ENCODE results near the gene FURIN.
"Not testable (repeated sequence)": the region's sequence is repeated elsewhere in the genome, so short reads cannot be mapped to it uniquely, and the experiment has no call there.

The FURIN gene

DNA sequence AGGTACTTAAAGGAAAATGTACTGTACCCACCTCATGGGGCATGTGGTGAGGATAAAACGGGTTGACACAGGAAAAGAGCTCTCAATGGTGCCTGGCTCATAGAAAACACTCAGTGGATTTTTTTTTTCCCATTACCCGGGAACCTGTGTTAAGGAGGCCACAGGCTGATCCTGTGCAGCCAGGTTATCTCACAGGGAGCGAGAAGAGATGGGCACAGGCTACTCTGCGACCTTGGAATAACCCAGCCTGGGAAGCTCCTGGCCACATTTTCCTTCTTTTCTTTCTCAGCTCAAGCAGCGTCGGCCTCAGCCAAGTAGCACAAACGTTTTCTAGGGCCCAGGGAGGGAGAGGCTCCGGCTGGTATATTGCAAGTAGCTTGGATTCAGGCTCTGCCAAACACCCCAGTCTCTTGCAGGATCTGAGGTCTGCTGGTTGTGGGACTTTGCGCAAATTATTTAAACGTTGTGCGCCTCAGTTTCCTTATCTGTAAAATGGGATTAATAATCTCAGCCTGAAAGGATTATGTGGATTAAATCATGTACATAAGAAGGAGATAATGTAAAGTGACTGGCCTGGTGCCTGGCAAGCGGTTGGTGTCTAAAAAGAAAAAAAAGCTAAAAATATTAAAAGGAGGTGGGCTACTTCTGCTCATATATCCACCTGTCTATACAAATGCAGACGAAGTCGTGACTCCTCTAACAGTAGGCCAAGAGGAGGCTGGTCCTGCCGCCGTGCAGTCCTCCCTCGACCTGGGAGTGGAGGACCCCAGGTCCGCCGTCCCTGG is 2.2 kb downstream of the FURIN start:
- DNase-seq (ENCODE audit: low read depth in 2 of 2), result no peak

DNA sequence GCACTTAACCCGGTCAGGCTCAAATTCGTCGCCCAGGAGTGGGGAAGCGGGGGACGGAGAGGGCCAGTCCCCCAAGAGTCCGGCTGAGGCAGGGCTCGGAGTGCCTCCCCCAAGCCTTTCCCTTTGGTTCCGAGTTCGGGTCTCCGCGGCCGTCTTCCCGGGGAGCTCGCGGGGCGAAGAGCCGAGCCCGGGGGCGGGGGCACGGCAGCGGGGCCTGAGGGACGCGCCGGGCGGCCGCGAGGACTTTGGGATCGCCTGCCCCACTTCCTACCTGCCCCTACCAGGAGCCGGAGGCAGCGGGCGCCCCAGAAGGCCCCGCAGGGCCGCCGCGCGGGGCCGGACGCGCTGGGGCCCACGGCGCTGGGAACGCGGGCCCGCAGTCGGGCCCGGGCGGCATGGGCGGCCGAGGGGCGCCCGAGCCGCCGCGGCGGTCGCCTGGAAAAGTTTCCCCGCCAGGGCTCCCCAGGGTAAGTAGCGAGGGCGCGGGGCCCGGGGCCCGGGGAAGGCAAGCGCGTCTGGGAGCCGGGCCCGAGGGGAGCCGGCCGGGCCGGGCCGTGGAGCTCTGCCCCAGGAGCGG is 2.8 kb downstream of the FURIN start:
- DNase-seq (ENCODE audit: low read depth in 2 of 2), result no peak

DNA sequence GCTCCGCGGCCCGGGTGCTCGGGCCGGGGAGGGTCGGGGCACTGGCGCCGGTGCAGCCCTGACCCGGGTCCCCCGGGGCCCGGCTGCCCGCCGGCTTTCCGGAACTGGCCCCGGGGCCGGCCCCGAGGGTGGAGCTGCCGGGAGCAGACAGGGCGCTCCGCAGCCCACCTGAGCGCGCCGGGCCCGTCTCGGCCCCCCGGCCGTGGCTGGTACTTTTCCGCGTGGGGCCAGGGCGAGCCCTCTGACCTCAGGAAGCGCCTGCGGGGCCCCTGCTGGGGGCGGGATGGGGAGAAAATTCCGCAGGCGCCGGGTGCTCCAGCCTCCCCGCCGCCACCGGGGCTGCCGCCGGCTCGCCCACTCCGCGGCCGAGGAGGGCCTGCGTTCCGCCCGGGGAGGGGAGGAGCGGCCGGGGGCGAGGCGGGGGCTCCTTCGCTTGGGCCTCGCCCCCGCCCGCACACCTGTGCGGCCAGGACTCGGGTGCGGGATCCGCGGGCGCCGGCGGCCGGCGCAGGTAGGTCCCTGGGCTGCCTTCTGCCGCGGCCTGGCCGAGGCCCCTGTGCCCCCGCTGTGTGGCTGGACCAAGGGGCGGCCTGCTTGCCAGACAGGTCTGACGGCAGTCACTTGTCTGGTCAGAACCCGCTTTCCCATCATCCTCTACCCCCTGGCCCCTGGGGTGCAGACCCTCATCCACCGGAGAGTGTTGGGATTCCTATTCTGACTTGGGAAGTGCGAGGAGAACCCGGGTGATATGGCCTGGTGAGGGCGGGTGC is 3.5 kb downstream of the FURIN start:
- no peak for DNase-seq (ENCODE audit: low read depth in 2 of 2)

DNA sequence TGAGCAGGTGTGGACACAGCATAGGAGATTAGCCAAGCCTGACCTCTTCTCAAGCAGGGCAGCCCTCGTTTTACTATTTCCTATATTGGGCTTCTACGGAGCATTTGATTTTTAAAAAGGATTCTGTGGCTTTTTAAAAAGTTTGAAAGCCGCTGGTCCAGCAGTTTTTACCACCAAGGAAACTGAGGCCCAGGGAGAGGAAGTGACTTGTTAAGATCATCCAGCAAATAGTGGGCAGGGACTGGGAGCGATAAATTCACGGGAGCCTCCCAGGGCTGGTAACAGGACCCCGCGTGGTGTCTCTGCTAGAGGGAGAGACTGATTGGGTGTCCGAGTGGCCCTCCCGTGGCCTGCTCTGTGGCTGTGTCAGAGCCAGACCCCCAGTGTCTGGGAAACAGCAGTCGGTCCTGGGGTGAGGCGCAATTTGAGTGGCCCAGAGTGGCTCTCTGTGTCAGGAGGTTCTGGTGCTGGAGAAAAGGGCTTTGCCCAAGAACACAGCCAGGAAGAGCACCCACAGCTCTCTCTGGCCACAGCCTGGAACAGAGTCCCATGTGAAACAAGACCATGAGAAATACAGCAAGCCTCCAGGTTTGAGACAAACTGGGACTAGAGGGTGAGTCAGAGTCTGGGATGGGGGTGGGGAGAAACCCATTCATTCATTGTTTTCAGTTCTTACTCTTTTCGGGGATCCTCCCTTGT is 4.2 kb downstream of the FURIN start:
- DNase-seq (ENCODE audit: low read depth in 2 of 2), result no peak

DNA sequence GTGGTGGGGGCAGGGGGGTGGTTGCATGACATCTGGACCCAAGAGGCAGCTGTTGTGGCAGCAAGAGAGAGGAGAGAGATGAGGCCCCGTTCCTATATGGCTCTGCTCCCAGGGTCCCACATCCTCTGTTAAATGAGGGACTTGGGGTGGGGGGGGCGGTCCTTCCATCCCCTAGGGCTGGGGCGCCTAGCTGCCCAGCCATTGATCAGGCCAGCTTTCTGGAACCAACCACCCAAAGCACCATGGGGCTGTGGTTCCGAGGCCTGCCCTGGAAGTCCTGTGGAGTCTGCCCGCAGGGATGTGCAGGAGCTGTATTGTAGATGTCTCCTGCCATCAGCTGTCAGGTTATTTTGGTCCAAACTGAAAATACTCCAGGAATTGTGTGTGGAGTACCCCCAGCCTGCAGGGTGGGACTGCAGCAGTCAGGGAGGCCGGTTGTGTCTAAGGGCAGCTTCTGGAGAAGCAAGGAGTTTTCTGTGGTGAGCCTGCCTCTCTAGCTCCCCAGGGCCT is 5.2 kb downstream of the FURIN start:
- DNase-seq (ENCODE audit: low read depth in 2 of 2), result no peak

DNA sequence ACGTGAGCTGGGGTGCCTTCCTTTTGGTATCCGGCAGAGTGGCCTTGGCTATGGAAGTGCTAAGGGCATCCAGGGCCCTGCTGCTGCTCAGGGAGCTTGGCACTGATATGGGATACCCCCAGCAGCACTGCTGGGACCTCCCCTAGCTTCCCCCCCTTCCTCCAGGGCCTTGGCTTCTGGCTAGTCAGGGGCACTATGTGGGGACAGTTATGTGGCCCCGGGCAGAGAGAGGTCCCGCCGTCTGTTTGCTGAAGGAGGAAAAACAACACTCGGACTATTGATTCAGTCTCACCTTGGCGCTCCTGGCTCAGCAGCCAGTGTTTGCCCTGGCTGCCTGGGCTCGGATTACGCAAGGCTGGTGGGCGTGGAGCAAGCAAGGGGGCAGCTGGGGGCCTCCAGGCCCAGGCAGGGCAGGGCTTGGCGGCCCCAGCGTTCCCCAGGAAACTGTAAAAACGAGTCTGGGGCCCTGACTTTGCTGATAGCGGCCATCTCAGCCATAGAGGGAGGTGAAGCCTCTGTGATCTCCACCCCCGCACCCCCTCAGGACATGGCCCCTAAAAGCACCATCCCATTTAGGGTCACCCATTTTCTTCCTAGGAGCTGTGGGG is 5.7 kb downstream of the FURIN start:
- DNase-seq (ENCODE audit: low read depth in 2 of 2), result no peak

DNA sequence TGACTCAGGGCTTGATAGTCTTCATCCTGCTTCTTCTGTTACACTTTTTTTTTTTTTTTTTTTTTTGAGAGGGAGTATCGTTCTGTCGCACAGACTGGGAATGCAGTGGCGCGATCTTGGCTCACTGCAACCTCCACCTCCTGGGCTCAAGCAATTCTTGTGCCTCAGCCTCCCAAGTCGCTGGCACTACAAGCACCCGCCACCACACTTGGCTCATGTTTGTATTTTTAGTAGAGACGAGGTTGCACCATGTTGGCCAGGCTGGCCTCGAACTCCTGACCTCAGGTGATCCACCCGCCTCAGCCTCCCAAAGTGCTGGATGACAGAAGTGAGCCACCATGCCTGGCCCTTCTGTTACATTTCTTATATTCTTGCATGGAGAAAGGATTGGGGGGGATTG is 6.6 kb downstream of the FURIN start:
- not testable (repeated sequence) for DNase-seq (ENCODE audit: low read depth in 2 of 2)

DNA sequence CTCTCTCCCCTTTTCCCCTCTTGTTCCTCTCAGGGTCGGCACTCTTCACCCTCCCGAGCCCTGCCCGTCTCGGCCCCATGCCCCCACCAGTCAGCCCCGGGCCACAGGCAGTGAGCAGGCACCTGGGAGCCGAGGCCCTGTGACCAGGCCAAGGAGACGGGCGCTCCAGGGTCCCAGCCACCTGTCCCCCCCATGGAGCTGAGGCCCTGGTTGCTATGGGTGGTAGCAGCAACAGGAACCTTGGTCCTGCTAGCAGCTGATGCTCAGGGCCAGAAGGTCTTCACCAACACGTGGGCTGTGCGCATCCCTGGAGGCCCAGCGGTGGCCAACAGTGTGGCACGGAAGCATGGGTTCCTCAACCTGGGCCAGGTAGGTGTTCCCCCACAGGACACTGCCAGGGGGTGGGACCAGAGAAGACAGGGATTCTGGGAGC is 7.2 kb downstream of the FURIN start:
- no peak for DNase-seq (ENCODE audit: low read depth in 2 of 2)

DNA sequence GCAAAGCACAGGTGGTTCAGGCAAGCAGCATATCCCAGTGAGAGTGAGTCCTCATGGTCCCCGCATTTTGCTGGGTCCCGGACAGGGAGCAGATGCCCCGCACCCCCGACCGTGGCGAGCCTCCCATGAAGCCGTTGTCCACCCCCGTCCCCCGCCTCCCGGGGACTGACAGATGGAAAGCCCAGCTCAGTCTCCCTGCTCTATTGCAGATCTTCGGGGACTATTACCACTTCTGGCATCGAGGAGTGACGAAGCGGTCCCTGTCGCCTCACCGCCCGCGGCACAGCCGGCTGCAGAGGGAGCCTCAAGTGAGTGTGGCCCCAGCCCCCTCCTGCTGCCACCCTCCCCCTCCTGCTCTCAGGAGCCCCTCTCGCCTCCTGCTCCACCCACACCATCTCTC is 7.7 kb downstream of the FURIN start:
- no peak for DNase-seq (ENCODE audit: low read depth in 2 of 2)

DNA sequence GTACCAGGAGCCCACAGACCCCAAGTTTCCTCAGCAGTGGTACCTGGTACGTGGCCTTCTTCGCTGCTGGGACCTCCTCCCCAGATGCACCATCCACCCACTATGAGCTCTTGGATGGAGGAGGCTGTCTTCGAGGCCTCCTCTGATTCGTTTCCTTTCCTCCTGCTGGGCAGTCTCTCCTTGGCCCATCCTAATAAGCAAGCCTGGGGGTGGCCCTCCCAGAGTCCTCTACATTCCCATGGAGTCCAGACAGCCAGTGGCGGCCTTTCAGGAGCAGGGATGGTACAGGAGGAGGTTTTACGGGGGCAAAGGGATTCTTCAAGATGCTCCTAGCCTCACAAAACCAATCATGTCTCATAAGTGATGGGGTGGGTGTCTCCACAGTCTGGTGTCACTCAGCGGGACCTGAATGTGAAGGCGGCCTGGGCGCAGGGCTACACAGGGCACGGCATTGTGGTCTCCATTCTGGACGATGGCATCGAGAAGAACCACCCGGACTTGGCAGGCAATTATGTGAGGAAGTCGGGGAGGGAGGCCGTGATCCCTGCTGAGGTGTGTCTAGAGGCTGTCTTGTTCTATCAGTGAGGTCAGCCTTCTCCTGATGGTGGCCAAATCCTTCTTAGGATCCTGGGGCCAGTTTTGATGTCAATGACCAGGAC is 8.3 kb downstream of the FURIN start:
- no peak for DNase-seq (ENCODE audit: low read depth in 2 of 2)

DNA sequence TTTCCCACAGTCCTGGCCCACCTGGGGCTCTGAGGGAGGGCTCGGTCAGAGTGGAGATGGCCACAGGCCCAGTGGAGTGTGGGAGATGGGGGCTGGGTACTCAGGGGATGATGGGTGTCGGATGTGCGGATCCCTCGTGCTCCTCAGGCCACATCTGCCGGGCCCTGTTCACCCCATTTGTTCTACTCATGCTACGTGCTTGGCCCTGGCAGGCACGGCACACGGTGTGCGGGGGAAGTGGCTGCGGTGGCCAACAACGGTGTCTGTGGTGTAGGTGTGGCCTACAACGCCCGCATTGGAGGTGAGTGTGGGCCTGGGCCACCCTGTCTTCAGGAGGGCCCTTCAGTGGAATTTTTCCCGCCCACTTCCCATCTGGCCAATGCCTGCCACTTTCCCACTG is 8.9 kb downstream of the FURIN start:
- DNase-seq (ENCODE audit: low read depth in 2 of 2), result no peak

DNA sequence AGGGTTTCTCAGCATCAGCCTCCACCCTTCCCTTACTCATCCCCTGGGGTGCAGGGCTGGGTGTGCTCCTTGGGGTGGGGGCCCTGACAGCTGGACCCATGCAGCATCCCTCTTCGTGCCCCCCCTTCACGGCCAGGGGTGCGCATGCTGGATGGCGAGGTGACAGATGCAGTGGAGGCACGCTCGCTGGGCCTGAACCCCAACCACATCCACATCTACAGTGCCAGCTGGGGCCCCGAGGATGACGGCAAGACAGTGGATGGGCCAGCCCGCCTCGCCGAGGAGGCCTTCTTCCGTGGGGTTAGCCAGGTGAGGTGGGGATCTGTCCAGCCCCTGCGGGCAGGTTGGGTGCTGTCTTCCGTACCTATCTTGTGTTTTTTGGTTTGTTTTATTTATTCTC is 9.6 kb downstream of the FURIN start:
- no peak for DNase-seq (ENCODE audit: low read depth in 2 of 2)

DNA sequence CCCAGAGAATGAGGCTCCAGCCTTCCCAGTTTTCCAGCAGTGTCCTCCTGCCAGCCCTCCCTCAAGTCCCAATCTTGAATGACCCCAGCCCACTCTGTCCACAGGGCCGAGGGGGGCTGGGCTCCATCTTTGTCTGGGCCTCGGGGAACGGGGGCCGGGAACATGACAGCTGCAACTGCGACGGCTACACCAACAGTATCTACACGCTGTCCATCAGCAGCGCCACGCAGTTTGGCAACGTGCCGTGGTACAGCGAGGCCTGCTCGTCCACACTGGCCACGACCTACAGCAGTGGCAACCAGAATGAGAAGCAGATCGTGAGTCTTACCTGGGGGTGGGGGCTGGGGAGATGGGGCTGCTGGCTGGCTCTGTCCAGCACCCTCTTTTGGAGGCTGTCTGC is 10.3 kb downstream of the FURIN start:
- no peak for DNase-seq (ENCODE audit: low read depth in 2 of 2)

DNA sequence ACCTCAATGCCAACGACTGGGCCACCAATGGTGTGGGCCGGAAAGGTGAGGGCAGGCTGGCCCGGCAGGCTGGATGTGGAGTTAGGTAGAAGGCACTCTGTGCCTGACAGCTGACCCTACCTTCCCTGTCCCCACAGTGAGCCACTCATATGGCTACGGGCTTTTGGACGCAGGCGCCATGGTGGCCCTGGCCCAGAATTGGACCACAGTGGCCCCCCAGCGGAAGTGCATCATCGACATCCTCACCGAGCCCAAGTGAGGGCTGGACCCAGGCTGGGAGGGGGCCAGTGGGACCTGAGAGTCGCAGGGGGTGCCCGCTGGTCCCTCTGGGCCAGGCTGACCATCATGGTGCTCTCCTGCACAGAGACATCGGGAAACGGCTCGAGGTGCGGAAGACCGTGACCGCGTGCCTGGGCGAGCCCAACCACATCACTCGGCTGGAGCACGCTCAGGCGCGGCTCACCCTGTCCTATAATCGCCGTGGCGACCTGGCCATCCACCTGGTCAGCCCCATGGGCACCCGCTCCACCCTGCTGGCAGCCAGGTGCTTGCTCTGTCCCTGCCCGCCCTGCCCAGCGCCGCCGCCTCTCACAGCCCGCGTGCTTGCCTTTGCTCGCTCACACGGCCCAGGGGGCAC is 11.5 kb downstream of the FURIN start:
- no peak for DNase-seq (ENCODE audit: low read depth in 2 of 2)

DNA sequence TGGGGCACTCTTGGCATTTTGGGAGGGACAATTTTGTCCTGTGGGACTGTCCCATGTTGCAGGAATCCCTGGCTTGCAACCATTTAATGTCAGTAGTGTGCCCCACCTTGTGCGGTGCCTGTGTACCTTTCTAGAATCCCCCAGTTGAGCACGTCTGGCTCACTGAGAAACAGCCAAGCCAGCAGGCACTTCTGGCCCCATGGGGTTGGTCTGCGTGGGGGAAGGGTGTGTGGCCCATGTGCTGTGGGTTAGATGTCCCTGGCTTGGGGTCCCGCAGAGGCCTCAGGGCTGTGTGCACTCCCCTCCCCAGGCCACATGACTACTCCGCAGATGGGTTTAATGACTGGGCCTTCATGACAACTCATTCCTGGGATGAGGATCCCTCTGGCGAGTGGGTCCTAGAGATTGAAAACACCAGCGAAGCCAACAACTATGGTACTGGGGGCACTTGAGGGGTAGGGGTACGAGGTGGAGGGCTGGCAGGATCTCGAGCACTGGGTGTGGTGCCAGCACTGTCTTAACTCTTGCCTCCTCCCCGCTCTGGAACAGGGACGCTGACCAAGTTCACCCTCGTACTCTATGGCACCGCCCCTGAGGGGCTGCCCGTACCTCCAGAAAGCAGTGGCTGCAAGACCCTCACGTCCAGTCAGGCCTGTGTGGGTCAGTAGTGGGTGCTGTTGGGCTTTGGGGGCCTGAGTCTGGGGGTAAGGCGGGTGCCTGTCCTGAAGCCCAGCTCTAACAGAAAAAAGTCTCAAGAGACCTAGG is 12.2 kb downstream of the FURIN start:
- DNase-seq (ENCODE audit: low read depth in 2 of 2), result no peak

DNA sequence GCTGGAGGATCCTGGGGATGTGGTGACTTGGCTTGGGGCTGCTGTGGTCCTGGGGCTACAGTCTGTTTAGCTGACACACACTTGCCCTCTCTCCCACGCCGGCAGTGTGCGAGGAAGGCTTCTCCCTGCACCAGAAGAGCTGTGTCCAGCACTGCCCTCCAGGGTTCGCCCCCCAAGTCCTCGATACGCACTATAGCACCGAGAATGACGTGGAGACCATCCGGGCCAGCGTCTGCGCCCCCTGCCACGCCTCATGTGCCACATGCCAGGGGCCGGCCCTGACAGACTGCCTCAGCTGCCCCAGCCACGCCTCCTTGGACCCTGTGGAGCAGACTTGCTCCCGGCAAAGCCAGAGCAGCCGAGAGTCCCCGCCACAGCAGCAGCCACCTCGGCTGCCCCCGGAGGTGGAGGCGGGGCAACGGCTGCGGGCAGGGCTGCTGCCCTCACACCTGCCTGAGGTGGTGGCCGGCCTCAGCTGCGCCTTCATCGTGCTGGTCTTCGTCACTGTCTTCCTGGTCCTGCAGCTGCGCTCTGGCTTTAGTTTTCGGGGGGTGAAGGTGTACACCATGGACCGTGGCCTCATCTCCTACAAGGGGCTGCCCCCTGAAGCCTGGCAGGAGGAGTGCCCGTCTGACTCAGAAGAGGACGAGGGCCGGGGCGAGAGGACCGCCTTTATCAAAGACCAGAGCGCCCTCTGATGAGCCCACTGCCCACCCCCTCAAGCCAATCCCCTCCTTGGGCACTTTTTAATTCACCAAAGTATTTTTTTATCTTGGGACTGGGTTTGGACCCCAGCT is 13.0 kb downstream of the FURIN start:
- no peak for DNase-seq (ENCODE audit: low read depth in 2 of 2)

DNA sequence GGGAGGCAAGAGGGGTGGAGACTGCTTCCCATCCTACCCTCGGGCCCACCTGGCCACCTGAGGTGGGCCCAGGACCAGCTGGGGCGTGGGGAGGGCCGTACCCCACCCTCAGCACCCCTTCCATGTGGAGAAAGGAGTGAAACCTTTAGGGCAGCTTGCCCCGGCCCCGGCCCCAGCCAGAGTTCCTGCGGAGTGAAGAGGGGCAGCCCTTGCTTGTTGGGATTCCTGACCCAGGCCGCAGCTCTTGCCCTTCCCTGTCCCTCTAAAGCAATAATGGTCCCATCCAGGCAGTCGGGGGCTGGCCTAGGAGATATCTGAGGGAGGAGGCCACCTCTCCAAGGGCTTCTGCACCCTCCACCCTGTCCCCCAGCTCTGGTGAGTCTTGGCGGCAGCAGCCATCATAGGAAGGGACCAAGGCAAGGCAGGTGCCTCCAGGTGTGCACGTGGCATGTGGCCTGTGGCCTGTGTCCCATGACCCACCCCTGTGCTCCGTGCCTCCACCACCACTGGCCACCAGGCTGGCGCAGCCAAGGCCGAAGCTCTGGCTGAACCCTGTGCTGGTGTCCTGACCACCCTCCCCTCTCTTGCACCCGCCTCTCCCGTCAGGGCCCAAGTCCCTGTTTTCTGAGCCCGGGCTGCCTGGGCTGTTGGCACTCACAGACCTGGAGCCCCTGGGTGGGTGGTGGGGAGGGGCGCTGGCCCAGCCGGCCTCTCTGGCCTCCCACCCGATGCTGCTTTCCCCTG is 13.8 kb downstream of the FURIN start:
- DNase-seq (ENCODE audit: low read depth in 2 of 2), result no peak

DNA sequence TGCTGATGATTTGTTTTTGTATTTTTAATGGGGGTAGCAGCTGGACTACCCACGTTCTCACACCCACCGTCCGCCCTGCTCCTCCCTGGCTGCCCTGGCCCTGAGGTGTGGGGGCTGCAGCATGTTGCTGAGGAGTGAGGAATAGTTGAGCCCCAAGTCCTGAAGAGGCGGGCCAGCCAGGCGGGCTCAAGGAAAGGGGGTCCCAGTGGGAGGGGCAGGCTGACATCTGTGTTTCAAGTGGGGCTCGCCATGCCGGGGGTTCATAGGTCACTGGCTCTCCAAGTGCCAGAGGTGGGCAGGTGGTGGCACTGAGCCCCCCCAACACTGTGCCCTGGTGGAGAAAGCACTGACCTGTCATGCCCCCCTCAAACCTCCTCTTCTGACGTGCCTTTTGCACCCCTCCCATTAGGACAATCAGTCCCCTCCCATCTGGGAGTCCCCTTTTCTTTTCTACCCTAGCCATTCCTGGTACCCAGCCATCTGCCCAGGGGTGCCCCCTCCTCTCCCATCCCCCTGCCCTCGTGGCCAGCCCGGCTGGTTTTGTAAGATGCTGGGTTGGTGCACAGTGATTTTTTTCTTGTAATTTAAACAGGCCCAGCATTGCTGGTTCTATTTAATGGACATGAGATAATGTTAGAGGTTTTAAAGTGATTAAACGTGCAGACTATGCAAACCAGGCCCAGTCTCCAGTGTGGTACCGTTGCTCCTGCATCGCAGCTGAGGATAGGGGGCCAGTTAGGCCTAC is 14.6 kb downstream of the FURIN start:
- no peak for DNase-seq (ENCODE audit: low read depth in 2 of 2)
